ENCODE measurements around the gene DIO1. TPM values are rescaled to one million over a fixed set of nuclear protein-coding genes. Genes with fewer than 3 reads are reported as not detected.
"Not testable (repeated sequence)": the region's sequence is repeated elsewhere in the genome, so short reads cannot be mapped to it uniquely, and the experiment has no call there.

Gene DIO1
- total RNA-seq: not detected

DNA sequence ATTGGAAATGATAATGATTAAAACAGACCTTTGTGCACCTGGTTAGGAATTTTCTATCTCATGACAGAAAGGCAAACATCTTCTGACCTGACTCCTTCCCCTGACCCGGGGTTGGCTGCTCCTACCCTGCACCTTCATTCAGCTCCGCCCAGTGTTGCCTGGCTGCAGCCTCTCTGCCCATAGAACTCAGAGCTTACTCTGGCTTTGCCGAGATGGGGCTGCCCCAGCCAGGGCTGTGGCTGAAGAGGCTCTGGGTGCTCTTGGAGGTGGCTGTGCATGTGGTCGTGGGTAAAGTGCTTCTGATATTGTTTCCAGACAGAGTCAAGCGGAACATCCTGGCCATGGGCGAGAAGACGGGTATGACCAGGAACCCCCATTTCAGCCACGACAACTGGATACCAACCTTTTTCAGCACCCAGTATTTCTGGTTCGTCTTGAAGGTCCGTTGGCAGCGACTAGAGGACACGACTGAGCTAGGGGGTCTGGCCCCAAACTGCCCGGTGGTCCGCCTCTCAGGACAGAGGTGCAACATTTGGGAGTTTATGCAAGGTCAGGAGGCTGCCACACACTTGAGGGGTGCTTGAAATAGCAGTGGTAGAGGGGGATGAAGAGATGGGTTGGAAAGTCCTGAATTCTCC, at the start of gene DIO1:
DIO1 (plus strand) TSS at position 189 of the 638 bp plus-strand sequence; CDS start at position 213, 24 bp downstream.
- no peak for DNase-seq
- no peaks in the 10 kb centered on the region for H3K9me3 Mint-ChIP-seq
- H3K4me3 Mint-ChIP-seq: no peak within 1 kb of the TSS
- no peak within 1 kb of the TSS for H3K27ac Mint-ChIP-seq
- H3K4me1 Mint-ChIP-seq: peaks cover 18% of the 10 kb centered on the region
- CTCF ChIA-PET: interaction anchor here (1.5 kb wide), 1 partner anchor 52 kb away, joined by 4 read pairs; the partner anchor contains the start of genes IFT25 and LRRC42
- H3K36me3 Mint-ChIP-seq (ENCODE audit: low read depth): peaks cover 4% of the 10 kb centered on the region
- peaks cover 12% of the 10 kb centered on the region for H3K27me3 Mint-ChIP-seq
- POLR2A ChIA-PET: interaction anchor here (2.0 kb wide), 1 partner anchor 51 kb away, joined by 6 read pairs; the partner anchor contains the start of gene IFT25

GRCh38 chr1:53847980-53848379, 46.0 kb upstream of the DIO1 start:
- CTCF ChIA-PET: interaction anchor here (4.9 kb wide), 1 partner anchor 13 kb away, joined by 31 read pairs; no protein-coding TSS in a partner anchor
- H3K36me3 Mint-ChIP-seq (ENCODE audit: low read depth): peaks cover 9% of the 10 kb centered on the region
- H3K4me3 Mint-ChIP-seq: no peak overlapping the region
- POLR2A ChIA-PET: interaction anchor here (1.0 kb wide), 1 partner anchor 9 kb away, joined by 3 read pairs; the partner anchor contains the start of gene NDC1
- no peak for DNase-seq
- H3K9me3 Mint-ChIP-seq: no peaks in the 10 kb centered on the region
- no peaks in the 10 kb centered on the region for H3K4me1 Mint-ChIP-seq
- H3K27ac Mint-ChIP-seq: no peak overlapping the region
- H3K27me3 Mint-ChIP-seq: peaks cover 19% of the 10 kb centered on the region

- H3K4me3 Mint-ChIP-seq: no peak overlapping the region
- H3K4me1 Mint-ChIP-seq: no peaks in the 10 kb centered on the region
- CTCF ChIA-PET: interaction anchor here (1.1 to 4.9 kb wide), 3 partner anchors 10 to 109 kb away, joined by 3 to 31 read pairs (median 3); no protein-coding TSS in a partner anchor
Observed at GRCh38 chr1:53850082-53850673, 43.8 kb upstream of the DIO1 start.

DNA sequence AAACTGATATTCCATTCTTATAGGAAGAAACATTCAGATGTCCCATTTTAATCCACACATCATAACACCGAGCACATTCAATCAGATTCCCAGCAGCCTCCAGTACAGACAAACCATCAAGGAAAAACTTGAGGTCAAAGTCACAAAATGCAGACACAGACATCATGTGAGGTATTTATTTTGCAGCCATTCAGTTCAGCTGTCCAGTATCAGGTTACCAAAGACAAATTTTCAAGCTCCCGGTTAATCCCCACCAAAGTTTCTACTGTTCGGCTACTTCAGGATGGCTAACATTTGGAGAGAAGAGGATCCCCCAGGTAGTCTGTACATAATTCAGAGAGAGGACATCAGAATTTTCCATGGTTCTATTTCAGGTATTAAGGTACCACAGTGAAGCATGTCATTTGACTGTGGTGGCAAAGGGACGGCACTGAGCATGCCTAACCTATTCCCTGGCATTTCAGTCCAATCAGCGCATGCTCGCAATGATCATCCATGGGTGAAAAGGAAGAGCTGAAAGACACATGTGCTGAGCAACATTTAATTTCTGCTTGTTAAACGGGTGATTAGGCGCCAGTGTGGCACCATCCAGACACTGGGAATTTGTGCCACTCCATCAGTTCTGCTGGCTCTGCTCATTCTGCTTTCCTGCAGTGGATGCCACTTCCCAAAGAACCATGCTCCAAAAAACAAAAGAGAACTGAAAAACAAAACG, 42.3 kb upstream of the DIO1 start:
- Mint-ChIP-seq H3K27ac (no peak overlapping the region), H3K36me3 (ENCODE audit: low read depth) (peaks cover 19% of the 10 kb centered on the region), H3K9me3 (no peaks in the 10 kb centered on the region), H3K4me1 (no peaks in the 10 kb centered on the region), H3K27me3 (peaks cover 7% of the 10 kb centered on the region), H3K4me3 (no peak overlapping the region)
- no peak for DNase-seq
- ChIA-PET POLR2A (no interaction called here), CTCF (interaction anchor here (0.6 to 4.9 kb wide), 3 partner anchors 9 to 56 kb away, joined by 3 to 31 read pairs (median 3); no protein-coding TSS in a partner anchor)

More at GRCh38 chr1:53850082-53850673, 43.8 kb upstream of the DIO1 start:
- Mint-ChIP-seq H3K9me3 (no peaks in the 10 kb centered on the region), H3K27me3 (peaks cover 13% of the 10 kb centered on the region), H3K36me3 (ENCODE audit: low read depth) (peaks cover 15% of the 10 kb centered on the region), H3K27ac (no peak overlapping the region)
- no peak for DNase-seq
- POLR2A ChIA-PET: interaction anchor here (0.8 to 1.0 kb wide), 3 partner anchors 9 to 203 kb away, joined by 3 read pairs; partner anchors contain the start of genes NDC1, TCEANC2 and TMEM59

DNA sequence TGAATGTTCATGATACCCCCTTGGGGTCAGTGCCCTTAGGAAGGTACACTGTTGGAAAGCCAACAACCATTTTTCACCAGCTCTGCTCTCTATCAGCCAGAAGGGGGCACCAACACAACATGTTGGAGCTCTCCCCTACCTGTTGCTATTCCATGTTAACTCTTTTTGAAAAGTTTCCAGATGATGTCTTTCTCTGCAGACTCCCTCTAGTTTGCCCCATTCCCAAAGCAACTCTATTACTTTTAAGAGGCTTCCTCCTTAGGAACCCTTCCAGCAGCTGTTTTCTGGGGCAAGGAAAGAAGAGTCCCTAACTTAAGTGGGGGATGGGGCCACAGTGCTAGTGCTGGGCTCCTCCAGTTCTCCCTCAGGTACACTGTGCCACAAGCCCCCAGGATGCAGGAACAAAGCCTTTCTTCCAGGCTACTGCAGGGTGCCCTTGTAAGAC, 33.0 kb upstream of the DIO1 start:
- Mint-ChIP-seq H3K27me3 (no peaks in the 10 kb centered on the region), H3K36me3 (ENCODE audit: low read depth) (peaks cover 9% of the 10 kb centered on the region), H3K4me3 (no peak overlapping the region), H3K27ac (no peak overlapping the region), H3K4me1 (peaks cover 4% of the 10 kb centered on the region), H3K9me3 (no peaks in the 10 kb centered on the region)
- peak; percentile 53 for DNase-seq
- ChIA-PET CTCF (interaction anchor here (0.8 to 5.5 kb wide), 28 partner anchors 10 to 223 kb away, joined by 3 to 122 read pairs (median 5); partner anchors contain the start of genes IFT25, LRRC42, TCEANC2 and TMEM59), POLR2A (interaction anchor here (0.7 to 3.0 kb wide), 3 partner anchors 84 to 99 kb away, joined by 3 to 9 read pairs (median 3); partner anchors contain the start of gene IFT25)

DNA sequence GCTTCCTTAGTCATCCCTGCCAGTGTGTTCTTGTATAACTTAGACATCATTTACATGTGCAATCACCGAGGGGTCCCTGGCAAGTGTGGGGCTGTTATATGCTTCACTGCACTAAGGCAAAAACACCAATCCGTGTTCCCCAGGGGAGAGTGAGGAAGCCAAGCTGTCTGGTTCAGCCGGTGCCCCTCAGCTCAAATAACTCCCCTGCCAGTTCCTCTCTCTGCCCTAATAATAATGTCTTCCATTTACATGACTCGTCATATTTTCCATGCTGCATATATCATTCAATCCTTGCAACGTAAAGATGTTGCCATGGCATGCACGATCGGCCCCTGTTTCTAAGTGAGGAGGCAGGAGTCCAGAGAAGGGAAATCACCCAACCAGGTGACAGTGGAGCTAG, 31.5 kb upstream of the DIO1 start:
- H3K36me3 Mint-ChIP-seq (ENCODE audit: low read depth): peaks cover 6% of the 10 kb centered on the region
- peaks cover 4% of the 10 kb centered on the region for H3K4me1 Mint-ChIP-seq
- H3K27ac Mint-ChIP-seq: no peak overlapping the region
- no peak for DNase-seq
- no peak overlapping the region for H3K4me3 Mint-ChIP-seq
- H3K9me3 Mint-ChIP-seq: no peaks in the 10 kb centered on the region
- ChIA-PET CTCF (interaction anchor here (3.4 to 5.5 kb wide), 5 partner anchors 12 to 97 kb away, joined by 20 to 122 read pairs (median 38); partner anchors contain the start of genes IFT25 and LRRC42), POLR2A (interaction anchor here (3.0 kb wide), 1 partner anchor 97 kb away, joined by 9 read pairs; no protein-coding TSS in a partner anchor)
- no peaks in the 10 kb centered on the region for H3K27me3 Mint-ChIP-seq

DNA sequence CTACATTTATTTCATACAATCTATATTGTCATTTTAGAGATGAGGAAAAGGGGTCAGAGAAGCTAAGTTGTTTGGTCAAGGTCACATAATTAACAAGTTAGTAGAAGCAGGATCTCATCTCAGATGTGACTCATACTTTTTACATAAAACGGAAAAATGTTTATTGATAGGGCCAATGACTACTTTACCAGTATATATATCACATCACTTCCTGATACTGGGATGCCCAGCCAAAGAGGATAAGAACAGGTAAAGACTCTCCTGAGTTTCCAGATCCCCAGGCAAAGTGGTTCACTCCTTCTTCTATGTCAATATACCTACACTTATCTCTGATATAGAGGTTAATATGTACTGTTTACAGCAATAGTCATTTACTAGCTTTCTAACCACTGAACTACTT, 25.4 kb upstream of the DIO1 start:
- Mint-ChIP-seq H3K4me3 (no peak overlapping the region), H3K36me3 (ENCODE audit: low read depth) (peaks cover 28% of the 10 kb centered on the region), H3K27me3 (no peaks in the 10 kb centered on the region), H3K27ac (no peak overlapping the region), H3K4me1 (no peaks in the 10 kb centered on the region), H3K9me3 (no peaks in the 10 kb centered on the region)
- ChIA-PET CTCF (interaction anchor here (0.7 to 7.0 kb wide), 7 partner anchors 9 to 634 kb away, joined by 3 to 50 read pairs (median 4); partner anchors contain the start of genes IFT25 and MRPL37), POLR2A (interaction anchor here (1.4 kb wide), 1 partner anchor 21 kb away, joined by 3 read pairs; the partner anchor contains the start of gene YIPF1)
- no peak for DNase-seq

GRCh38 chr1:53869454-53870117, 24.4 kb upstream of the DIO1 start:
- Mint-ChIP-seq H3K36me3 (ENCODE audit: low read depth) (peaks cover 28% of the 10 kb centered on the region), H3K4me3 (no peak overlapping the region), H3K4me1 (no peaks in the 10 kb centered on the region), H3K27ac (no peak overlapping the region), H3K27me3 (no peaks in the 10 kb centered on the region), H3K9me3 (no peaks in the 10 kb centered on the region)
- ChIA-PET POLR2A (interaction anchor here (1.1 kb wide), 1 partner anchor 9 kb away, joined by 3 read pairs; no protein-coding TSS in a partner anchor), CTCF (interaction anchor here (1.5 to 7.0 kb wide), 4 partner anchors 9 to 212 kb away, joined by 4 to 50 read pairs (median 4); no protein-coding TSS in a partner anchor)
- DNase-seq: no peak

DNA sequence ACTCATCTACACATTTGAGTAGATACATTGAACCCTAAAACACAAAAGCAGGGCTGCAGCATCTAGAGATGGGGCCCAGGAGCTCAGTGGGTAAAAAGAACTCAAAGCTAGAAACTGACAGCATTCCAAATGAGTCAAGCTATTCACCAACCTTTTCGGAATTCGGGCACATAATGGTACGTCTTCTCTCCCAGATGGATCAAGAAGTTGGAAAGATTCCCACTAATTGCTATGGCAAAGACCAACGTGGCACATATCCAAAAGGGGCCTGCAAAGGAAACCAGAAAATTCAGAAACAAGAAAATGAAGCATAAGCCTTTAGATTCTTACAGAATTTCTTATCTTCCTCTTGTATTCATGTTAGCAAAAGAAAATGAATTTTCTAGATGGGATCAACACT, 22.8 kb upstream of the DIO1 start:
- Mint-ChIP-seq H3K4me1 (no peaks in the 10 kb centered on the region), H3K36me3 (ENCODE audit: low read depth) (peaks cover 25% of the 10 kb centered on the region), H3K27ac (no peak overlapping the region), H3K9me3 (no peaks in the 10 kb centered on the region), H3K4me3 (no peak overlapping the region), H3K27me3 (no peaks in the 10 kb centered on the region)
- DNase-seq: no peak
- ChIA-PET POLR2A (interaction anchor here (1.4 kb wide), 1 partner anchor 12 kb away, joined by 3 read pairs; no protein-coding TSS in a partner anchor), CTCF (interaction anchor here (1.3 to 7.0 kb wide), 3 partner anchors 12 to 88 kb away, joined by 4 to 50 read pairs (median 5); partner anchors contain the start of genes IFT25 and LRRC42)

DNA sequence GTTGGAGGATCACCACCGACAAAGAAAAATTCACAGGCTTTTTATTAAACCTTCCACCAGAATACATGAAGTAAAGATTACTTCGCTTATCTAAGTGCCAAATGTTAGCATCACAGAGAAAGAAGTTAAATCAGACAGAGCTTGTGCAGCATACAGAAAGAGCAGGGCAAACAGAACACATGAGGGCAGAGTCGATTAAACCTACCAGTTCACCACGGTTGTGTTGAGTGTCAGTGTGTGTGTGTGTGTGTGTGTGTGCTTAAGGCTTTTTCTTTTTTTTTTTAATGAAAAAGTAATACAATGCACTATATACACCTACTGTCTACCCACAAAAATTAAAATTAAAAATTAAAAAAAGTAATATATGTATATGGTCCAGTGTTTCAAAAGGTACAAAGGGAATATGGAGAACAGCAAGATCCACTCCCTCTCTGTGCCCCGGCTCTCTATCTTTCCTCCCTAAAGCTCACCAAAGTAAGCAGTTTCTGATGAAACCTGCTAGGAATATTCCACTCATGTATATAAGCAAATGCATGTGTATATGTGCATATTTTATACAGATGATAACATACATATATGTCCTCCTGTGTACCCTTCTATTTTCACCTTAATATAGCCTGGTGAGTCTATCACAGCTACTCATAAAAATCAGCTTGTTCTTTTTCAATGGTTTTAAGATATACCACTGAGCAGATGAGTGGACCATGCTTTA, 22.1 kb upstream of the DIO1 start:
- Mint-ChIP-seq H3K36me3 (ENCODE audit: low read depth) (peaks cover 22% of the 10 kb centered on the region), H3K27me3 (no peaks in the 10 kb centered on the region), H3K9me3 (no peaks in the 10 kb centered on the region), H3K4me1 (no peaks in the 10 kb centered on the region), H3K27ac (no peak overlapping the region), H3K4me3 (no peak overlapping the region)
- no peak for DNase-seq
- ChIA-PET CTCF (interaction anchor here (1.3 to 7.0 kb wide), 3 partner anchors 13 to 87 kb away, joined by 4 to 50 read pairs (median 5); partner anchors contain the start of genes IFT25 and LRRC42), POLR2A (interaction anchor here (1.5 kb wide), 1 partner anchor 74 kb away, joined by 5 read pairs; the partner anchor contains the start of genes IFT25 and LRRC42)

DNA sequence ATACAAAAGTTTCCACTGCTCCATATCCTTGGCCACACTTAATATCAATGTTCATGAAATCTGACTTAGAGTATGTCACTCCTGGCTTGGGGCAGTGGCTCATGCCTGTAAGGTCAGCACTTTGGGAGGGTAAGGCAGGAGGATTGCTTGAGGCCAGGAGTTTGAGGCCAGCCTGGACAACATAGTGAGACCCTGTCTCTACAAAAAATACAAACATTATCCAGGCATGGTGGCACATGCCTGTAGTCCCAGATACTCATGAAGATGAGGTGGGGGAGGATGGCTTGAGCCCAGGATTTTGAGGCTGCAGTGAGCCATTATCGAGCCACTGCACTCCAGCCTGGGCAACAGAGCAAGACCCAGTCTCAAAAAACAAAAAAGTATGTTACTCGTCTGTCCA, 18.8 kb upstream of the DIO1 start:
- H3K27me3 Mint-ChIP-seq, H3K4me1 Mint-ChIP-seq, DNase-seq, POLR2A ChIA-PET, H3K4me3 Mint-ChIP-seq, H3K9me3 Mint-ChIP-seq, H3K27ac Mint-ChIP-seq: not testable (repeated sequence)
- CTCF ChIA-PET: interaction anchor here (0.9 to 2.0 kb wide), 2 partner anchors 15 to 84 kb away, joined by 3 to 11 read pairs; no protein-coding TSS in a partner anchor
- peaks cover 20% of the 10 kb centered on the region for H3K36me3 Mint-ChIP-seq (ENCODE audit: low read depth)
